OCI-LY7 (cell line): Measurements from ENCODE around the gene OR1J4.

Experiments
- CTCF ChIP-seq: fragments of 200-600 bp; sonication (generic); conservative IDR thresholded peaks from 2 replicates; pipeline ENCODE4 v1.5.1; 2014; ENCODE audit warnings: mild to moderate bottlenecking, antibody characterized with exemption, low read length, moderate library complexity, mixed read lengths
- EZH2phosphoT487 ChIP-seq: fragments of 200-600 bp; sonication (generic); IDR thresholded peaks from 2 replicates; pipeline ENCODE4 v1.6.1; 2018; ENCODE audit warnings: low read depth, borderline replicate concordance, mild to moderate bottlenecking, mixed run types, antibody characterized with exemption, low read length, moderate library complexity, mixed read lengths

DNA sequence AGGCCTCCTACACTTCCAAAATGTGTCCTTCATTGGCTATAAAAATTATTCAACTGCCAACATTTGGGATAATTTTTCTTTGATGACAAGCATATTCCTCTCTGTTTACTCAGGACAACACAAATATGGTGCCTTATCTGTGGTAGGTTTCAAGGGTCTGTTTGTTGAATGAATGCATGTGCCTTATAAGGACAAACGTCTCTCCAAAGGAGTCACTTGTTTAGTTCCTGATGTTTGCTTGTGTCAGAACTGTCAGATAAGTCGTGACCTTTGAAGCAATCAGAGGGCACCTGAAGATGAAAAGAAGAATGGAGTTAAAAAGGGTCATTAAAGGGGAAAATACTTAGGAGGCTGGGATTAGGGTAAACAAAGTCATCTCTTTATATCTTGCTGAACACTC is 12.0 kb upstream of the OR1J4 start:
- TF ChIP-seq CTCF (no peak), EZH2phosphoT487 (no peak)
